SK-N-SH treated with all-trans-retinoic acid at 6 μM for 48 hours (cell line): Measurements from ENCODE around the gene PP2D1.

Source experiments
- CREB5 ChIP-seq: fragments of 250-450 bp; sonication (Bioruptor Pico); IDR thresholded peaks from 2 replicates; pipeline ENCODE4 v1.5.1; 2020; ENCODE audit warnings: low read depth, mild to moderate bottlenecking, moderate library complexity
- PATZ1 ChIP-seq: fragments of 250-450 bp; sonication (Bioruptor Pico); IDR thresholded peaks from 2 replicates; pipeline ENCODE4 v1.8.0; 2020; ENCODE audit warnings: mild to moderate bottlenecking, moderate library complexity, borderline replicate concordance
- ZFP3 ChIP-seq: fragments of 250-450 bp; sonication (Bioruptor Pico); IDR thresholded peaks from 2 replicates; pipeline ENCODE4 v1.5.0; 2020; ENCODE audit warnings: mild to moderate bottlenecking, moderate library complexity

GRCh38 chr3:19938295-19938627, 73.8 kb downstream of the PP2D1 start:
- TF ChIP-seq CREB5 (CRISPR knock-in tag), result no peak
- TF ChIP-seq ZFP3 (CRISPR knock-in tag), result no peak
- TF ChIP-seq PATZ1, result no peak
